NCI-H774 (cell line): Measurements from ENCODE around the gene NOL11.
A peak's percentile ranks its signal among the peaks of the same experiment; 100 is the strongest.
"Not testable (repeated sequence)": the region's sequence is repeated elsewhere in the genome, so short reads cannot be mapped to it uniquely, and the experiment has no call there.

Experiments
- DNase-seq: peaks from one replicate; lab custom pipeline; 2025; lab: John Stamatoyannopoulos, UW

NOL11 gene

DNA sequence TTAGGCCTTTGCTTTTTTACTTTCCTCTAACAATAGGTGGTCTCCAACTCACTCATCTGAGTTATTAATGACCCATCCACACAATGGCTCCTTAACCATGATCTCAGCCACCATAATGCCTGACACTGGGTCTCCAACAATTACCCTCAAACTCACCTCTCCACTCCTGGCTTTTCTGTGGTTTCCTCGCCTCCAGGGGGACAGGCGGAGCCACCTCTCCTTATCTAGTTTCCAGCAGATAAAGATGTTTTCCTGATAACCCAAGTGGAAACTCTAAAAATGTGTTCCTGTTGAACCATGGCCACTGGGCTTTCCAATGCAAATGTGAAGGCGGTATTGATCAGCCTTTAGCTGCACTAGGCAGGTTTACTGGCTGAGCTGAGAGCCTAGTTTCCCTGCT, 9.4 kb upstream of the NOL11 start:
- DNase-seq: no peak

DNA sequence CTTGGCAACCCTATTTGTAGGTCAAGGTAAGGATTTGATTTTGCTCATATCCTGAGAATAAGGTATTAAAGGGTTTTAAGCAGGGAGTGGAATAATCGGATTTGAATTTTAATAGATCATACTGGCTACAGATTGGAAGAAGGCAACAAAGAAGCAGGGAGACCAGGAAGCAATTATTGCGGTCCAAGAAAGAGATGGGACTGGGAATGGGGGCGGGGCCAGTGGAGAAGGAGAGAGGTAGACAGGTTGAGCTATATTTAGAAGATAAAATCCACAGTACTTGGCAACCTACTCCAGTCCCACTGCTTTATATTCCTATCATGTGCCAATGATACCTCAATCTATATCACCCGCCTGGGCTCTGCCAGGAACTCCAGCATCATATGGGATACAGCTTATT, 5.8 kb upstream of the NOL11 start:
- DNase-seq: no peak

DNA sequence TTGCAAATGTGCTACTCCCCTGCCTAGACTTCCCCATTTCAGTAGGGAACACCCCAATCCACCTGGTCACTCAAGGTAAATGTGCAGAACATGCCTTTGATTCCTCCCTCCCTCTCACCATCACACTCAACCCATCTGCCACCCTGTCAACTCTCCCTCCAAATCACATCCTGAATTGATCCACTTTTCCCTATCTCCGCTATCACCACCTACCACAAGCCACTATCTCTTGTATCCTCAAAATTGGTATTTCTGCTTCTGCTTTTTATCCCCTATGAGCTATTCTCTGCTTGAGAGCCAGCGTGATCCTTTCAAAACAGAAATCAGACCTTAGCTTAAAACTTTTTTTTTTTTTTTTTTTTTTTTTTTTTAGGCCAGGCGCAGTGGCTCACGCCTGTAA, 5.4 kb upstream of the NOL11 start:
- DNase-seq: no peak

DNA sequence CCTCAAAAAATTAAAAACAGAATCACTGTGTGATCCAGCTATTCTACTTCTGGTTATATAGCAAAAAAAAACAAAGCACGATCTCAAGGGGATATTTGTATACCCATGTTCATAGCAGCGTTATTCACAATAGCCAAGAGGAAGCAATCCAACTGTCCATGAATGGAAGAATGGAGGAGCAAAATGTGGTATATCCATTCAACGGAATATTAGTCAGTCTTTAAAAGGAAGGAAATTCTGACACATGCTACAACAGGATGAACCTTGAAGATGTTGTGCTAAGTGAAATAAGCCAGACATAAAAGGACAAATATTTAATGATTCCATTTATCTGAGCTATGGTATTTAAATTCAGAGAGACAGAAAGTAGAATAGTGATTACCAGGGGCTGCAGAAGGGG, 4.6 kb upstream of the NOL11 start:
- DNase-seq: no peak

DNA sequence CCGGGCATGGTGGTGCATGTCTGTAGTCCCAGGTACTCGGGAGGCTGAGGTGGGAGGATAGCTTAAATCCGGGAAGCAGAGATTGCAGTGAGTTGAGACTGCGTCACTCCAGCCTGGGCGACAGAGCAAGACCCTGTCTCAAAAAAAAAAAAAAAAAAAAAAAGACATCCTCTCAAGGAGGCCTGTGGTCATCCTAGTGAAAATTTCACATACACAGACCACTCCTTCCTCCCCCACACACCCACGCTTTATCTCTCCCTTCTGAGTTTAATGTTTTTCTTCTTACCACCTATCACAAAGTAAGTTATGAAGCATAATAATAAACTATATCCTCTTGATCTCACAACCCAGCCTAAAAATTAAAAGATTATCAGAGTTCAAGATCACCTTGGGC, 1.3 kb upstream of the NOL11 start:
- no peak for DNase-seq

DNA sequence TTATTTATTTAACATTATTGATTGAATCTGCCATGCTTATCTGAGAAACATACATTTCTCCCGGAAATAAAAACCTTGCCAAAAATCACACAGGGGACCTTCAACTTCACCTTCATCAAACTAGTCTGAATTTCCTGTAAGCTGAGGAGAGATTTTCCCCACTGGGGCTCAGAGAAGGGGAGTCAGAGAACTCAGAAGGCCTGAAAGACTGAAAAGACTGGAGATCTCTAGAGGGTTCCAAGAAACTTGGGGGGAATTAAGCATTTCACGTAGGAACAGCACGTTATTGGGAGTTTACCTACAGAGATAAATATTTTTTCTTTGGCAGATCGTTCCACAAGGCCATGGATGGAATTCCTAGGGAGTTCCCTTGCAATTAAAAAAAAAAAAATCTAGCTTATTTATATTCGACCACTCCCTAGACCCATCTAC, 528 bp upstream of the NOL11 start:
- peak; percentile 38 for DNase-seq

DNA sequence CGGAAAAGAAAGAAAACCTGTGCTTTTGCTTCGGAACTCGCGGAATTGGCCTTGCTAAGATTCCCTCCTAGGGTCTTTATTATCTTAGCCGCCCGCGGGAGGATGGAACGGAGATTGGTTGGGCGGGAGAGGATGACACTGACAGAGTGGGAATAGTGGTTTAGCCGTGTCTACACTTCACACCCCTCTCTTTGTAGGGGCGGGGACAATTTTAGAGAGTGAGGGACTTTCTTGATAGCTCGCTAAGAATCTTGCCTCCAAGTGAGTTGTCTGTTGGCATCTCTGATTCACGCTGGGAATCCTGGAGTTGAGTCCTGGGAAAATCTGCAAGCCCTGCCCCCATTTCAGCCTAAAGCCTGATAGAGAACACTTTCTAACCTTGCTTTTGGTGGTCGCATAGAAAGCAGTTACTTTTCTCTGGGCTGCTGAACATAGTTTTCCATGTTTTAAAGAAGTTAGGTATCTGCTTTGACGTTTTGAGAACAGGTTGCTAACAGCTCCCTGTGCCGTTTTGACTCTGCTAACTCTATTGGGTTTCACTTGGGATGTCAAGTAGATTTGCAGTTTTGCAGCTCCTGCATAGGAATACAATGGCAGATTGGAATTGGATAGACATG, 697 bp downstream of the NOL11 start:
- DNase-seq: no peak

DNA sequence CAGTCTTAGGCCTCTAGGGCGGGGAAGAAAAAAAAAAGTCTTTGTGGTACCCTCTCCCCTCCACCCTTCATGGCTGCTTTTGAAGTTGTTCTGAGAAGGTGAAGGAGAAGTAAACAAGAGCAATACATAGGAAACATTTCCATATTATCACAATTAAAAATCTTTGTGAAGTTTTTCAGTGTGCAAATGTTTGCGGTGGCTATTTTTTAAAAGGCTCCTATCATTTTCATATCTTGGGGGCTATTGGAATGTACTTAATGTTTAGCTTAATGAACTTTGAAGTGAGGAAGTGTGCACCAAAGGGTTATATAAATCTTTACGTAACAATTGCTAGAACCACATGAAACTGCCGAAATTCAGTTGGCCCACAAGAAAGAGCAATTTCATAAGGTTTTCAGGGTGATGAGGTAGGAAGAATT, 7.6 kb downstream of the NOL11 start:
- no peak for DNase-seq

DNA sequence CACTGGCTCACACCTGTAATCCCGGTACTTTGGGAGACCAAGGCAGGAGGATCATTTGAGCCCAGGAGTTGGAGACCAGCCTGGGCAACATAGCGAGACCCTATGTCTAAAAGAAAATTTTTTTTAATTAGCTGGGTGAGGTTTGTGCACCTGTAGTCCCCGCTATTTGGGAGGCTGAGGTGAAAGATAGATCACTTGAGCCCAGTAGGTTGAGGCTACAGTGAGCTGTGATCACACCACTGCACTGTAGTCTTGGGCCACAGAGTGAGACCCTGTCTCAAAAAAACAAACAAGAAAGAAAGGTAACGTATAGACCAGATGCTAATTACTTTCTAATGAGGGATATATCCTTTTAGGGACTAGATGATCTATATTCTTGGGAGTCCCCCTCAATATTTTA, 8.1 kb downstream of the NOL11 start:
- DNase-seq: no peak

DNA sequence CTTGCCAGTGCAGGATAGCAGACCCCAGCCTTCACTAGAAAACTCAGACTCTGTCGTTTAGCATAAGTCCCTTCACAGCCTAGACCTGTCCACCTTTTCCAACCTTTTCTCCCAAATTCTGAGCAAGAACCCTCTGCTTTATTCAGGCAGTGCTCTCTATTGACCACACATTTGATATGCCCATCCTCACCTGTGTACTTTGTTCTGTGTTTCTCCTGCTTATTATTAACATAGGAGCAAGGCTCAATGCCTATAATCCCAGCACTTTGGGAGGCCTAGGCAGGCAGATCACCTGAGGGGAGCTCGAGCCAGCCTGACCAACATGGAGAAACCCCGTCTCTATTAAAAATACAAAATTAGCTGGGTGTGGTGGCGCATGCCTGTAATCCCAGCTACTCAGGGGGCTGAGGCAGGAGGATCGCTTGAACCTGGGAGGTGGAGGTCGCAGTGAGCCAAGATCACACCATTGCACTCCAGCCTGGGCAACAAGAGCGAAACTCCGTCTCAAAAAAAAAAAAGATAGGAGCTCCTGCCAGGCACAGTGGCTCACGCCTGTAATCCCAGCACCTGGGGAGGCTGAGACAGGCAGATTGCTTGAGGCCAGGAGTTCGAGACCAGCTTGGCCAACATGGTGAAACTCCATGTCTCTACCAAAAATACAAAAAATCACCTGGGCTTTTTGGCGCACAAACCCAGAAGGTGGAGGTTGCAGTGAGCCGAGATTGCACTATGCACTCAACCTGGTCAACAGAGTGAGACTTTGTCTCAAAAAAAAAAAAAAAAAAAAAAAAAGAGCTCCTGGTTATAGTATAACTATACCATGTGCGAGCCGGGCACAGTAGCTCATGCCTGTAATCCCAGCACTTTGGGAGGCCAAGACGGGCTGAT, 9.7 kb downstream of the NOL11 start:
- DNase-seq: not testable (repeated sequence)

DNA sequence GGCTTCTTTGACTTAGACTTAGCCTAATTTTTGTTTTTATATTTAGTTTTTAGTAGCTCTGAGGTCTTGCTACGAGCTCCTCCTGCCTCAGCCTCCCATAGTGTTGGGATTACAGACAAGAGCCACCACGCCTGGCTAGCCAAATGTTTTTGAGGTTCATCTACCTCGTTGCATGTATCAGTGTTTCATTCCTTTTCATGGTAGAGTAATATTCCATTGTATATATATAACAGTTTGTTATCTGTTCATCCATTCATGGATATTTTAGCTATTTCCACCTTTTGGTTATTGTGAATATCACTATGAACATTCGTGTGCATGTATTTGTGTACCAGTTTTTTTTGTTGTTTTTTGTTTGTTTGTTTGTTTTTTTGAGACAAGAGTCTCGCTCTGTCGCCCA, 12.2 kb downstream of the NOL11 start:
- no peak for DNase-seq

DNA sequence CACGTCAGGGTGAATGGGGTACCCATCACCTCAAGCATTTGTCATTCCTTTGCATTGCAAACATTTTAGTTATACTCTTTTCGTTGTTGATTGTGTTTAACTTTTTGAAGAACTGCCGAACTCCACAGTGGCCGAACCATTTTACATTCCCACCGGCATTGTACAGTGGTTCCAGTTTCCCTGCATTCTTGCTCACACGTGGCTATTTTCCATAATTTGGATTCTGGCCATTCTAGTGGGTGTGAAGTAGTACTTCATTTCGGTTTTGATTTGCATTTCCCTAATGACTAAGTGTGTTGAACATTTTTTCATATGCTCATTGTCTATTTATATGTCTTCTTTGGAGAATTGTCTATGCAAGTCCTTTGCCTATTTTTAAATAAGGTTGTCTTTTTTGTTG, 13.0 kb downstream of the NOL11 start:
- no peak for DNase-seq

DNA sequence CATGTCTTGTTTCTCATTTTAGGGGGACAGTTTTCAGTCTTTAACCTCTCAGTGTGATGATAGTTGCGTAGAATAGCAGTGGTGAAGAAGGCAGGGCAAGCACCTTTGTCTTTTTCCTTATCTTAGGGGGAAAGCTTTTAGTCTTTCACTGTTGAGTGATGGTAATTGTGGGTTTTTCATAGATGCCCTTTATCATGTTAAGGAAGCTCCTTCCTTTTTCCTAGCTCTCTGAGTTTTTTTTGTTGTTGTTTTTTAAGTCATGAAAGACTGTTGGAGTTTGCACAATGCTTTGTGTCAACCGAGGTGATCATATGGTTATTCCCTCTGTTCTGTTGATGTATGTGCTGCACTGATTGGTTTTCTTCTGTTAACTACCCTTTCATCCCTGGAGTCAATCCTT, 15.7 kb downstream of the NOL11 start:
- DNase-seq: no peak

DNA sequence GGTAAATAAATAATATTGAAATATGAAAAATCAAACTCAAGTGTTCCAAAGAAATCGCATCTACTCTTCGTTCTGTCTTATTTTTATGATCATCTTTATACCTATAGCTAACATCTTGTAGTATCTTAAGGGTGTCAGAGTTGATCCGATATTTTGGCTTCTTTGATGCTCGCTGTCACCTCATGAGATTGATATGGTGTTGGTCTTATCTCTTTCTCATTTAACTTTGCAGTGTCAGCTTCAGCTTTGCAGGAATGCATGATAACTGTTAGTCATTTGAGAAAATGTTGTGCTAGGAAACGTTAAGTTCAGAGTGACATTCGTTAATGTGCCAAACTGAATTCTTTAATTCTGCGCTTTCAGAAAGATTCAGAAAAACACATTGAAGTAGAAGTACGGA, 19.4 kb downstream of the NOL11 start:
- DNase-seq: no peak

DNA sequence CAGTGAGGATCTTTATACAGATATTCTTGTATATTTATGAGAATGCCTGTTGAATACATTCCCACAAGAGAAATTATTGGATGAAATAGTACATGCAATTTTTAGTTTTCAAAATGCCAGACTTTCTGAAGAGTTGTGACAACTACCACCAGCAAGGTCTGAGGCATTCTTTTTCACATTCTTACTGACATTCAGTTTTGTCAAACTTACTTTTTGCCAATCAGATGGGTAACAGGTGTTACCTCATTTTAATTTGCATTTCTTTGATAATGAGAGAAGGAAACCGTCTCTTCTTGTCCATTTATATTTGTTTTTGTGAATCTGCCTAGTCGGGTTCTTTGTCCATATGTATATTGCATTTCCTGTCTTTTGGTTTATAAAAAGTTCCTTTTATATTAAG, 24.3 kb downstream of the NOL11 start:
- DNase-seq: no peak

DNA sequence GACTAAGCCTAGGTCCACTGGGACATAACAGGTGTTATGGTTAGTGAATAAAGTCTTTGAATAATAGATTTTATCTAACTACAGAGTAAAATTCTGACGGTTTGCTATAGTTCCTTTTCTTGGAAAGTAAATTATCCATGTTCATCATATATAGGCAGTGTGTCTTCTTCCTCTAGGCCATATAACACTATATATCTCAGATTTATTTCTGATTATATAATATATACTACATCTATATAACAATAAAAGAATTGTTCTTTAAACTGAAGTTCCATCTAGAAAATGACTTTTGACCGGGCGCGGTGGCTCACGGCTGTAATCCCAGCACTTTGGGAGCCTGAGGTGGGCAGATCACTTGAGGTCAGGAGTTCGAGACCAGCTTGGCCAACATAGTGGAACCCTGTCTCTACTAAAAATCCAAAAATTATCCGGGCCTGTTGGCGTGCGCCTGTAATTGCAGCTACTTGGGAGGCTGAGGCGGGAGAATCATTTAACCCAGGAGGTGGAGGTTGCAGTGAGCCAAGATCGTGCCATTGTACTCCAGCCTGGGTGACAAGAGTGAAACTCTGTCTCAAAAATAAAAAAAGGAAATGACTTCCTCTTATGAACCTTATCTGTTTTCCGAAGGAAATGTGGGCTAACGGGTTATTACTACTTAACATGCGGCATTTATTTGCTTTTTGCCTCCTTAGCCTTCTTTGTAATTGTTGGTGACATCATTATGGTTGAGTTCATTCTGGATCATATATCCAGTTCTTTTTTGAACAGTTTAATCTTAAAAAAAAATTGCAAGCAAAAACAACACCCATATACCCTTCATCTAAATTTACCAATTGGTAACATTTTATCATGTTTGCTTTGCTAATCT, 29.2 kb downstream of the NOL11 start:
- no peak for DNase-seq

DNA sequence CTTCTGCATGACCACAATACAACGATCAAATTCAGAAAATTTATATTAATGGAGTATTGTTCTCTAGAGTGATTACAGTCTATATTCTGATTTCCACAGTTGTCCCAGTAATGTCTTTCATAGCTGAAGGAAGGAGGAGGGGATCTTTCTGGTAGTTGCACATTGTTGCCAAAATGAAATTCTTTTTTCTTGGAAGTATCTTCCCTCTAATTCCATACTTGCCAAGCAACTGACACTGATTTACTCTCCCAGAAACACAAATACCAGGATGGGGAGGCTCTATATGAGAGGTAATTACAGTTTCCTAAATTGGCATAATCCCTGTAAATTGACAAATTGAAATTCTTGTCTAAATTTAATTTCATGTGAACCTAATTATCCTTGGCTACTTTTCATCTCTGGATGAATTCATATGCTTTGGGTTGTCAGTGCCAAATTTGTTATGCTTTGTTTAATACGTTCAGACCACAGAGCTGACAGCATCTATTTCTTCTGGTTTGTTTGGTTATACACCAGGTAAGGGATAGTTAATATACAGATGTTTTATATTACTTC, 30.0 kb downstream of the NOL11 start:
- no peak for DNase-seq

DNA sequence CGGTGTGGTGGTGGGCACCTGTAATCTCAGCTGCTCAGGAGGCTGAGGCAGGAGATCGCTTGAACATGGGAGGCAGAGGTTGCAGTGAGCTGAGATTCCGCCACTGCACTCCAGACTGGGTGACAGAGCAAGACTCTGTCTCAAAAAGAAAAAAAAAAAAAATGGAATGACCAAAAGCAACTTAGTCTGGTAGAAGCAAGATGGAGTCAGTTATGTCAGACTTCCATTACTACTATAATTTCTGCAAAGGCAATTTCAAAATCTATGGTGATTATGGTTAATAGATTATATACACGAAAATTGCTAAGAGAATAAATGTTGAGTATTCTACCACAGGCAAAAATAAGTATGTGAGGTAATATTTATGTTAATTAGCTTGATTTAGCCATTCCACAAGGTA, 32.3 kb downstream of the NOL11 start:
- no peak for DNase-seq

DNA sequence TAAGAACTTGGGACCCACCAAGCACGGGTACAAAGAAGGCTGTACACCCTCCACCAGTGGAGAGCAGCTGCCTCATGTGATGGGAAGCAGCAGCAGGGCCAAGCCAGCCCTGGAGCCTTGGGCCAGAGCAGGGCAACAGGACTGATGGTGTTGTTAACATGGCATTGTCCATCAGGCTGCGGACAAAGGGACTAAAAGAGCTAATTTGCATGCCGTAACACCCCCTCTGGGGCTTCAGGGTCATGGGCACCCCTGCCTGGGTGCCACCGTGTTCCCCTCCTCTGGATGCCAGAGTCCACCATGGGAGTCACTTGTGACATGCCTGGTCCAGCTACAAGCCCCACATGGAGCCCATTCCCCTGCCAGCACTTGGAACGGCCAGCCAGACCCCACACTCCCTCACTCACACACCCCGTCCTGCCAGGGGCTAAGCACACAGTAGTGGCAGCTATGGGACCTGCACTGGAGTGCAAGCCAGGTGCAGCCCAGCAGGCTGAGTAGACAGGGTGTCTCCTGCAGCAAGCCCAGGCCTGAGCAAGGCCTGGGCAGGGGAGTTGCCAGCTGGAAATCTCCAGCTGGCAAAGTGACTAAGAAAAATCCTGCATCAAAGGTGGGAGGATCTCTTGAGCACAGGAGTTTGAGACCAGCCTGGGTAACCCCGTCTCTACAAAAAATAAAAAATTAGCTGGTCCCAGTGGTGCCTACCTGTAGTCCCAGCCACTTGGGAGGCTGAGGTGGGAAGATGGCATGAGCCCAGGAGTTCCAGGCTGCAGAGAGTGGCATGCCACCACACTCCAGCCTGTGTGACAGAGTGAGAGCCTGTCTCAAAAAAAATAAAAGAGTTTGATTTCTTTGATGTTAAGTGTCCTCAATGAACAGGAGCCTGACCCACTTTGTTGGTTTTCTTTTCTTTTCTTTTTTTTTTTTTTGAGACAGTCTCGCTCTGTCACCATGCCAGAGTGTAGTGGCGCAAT, 33.7 kb downstream of the NOL11 start:
- DNase-seq: no peak

DNA sequence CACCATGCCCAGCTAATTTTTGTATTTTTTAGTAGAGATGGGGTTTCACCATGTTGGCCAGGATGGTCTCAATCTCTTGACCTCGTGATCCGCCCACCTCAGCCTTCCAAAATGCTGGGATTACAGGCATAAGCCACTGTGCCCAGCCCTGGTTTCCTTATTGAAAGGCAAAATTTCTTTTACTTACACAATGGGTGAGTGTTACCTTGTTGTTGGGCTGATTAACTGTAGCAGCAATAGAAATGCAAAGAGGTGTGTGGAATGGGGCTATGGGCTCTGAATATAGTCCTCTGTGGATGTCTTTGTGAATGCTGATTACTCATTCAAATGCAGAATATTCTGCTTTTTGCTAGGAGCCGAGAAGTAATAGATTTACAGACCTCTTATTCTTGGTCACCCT, 34.4 kb downstream of the NOL11 start:
- DNase-seq: not testable (repeated sequence)

DNA sequence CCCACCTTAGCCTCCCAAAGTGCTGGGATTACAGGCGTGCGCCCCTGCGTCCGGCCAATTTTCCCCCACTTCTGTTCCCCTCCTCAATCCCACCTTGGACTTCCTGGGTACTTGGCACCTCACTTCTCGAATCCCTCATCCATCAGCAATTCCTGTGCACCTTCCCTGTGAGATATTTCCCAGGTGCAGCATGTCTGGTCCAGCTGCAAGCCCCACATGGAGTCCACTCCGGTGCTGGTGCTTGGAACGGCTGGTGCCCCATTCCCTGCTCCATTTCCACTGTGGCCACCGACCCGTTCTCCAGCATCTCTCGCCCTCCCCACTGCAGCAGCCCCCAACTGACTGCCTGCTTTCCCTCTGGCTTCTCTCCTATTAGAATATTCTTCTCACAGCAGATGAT, 35.3 kb downstream of the NOL11 start:
- no peak for DNase-seq
